Stimulated activated CD4-positive, alpha-beta T cell treated with anti-CD3 and anti-CD28 coated beads, TNF-alpha, amount 100 ng/mL, for 48 hours (primary cell): ENCODE measurements around the gene ZNF407.

Experiments
- DNase-seq, 3 donors: peaks; one replicate each; pipeline ENCODE4 v3.0.0-alpha.2; 2020; ENCODE audit warnings: low read depth in 3 of 3

The ZNF407 gene

DNA sequence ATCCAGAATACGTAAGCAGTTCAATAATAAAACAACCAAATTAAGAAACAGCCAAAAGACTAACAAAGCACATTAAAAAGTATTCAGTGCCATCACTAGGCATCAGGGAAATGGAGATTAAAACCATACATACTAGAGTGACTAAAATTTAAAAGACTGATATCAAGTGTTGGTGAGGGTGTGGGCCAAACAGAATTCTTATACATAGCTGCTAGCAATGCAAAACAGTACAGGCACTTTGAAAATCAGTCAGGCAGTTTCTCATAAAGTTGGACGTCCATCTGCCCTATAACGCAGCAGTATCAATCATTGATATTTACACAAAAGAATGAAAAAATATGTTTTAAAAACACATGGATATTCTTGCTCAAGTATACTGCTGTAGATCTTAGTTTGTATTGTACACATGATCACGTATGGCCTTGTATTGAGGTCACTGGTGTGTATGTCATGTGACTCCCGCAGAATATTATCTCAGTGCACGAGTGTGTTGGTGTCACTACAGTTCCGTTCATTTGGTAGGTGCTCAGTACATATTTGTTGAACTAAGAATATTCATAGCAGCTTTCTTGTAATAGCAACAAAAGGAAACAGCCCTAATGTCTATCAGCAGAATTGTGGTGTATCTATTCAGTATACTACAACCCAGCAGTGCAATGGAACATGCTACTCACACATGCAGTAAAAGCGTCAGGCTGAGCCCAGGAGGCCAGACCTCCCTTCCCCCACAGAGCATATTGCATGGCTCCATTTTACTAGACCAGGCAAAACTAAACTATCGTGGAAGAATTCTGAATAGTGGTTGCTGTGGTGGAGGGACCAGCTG, 28.6 kb downstream of the ZNF407 start:
- no peak for DNase-seq

DNA sequence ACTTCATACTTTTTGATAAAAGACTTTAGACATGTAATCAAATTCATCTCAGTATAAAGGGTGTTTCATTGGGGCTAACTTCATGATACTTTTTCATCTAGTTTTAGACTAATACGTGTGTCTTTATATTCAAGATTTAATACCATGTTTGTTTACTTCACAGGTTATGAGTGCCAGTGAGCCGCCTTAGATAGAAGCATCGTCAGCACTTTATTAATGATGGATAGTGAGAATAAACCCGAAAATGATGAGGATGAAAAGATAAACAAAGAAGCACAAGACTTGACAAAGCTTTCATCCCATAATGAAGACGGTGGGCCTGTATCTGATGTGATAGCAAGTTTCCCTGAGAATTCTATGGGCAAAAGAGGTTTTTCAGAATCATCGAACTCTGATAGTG, 33.1 kb downstream of the ZNF407 start:
- no peak for DNase-seq

DNA sequence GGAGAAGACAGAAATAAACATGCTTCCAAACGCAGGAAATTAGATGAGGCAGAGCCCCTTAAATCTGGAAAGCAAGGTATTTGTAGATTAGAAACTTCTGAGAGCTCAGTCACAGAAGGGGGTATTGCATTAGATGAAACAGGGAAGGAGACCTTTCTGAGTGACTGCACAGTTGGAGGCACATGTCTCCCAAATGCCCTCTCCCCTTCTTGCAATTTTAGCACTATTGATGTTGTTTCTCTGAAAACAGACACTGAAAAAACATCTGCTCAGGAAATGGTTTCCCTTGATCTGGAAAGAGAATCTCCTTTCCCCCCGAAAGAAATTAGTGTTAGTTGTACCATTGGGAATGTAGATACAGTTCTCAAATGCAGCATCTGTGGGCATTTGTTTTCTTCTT, 33.5 kb downstream of the ZNF407 start:
- no peak for DNase-seq

DNA sequence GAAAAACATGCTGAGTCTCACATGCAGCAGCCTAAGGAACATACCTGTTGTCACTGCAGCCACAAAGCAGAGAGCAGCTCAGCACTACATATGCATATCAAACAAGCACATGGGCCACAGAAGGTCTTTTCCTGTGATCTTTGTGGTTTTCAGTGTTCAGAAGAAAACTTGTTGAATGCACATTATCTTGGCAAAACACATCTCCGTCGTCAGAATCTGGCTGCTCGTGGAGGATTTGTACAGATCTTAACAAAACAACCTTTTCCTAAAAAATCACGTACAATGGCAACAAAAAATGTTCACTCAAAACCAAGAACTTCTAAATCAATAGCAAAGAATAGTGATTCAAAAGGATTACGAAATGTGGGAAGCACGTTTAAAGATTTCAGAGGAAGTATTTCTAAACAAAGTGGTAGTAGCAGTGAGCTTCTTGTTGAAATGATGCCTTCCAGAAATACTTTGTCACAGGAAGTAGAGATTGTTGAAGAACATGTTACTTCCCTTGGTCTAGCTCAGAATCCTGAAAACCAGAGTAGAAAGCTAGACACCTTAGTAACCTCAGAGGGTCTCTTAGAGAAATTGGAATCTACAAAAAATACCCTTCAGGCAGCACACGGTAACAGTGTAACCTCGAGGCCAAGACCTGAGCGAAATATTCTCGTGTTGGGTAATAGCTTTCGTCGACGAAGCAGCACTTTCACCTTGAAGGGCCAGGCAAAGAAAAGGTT, 34.1 kb downstream of the ZNF407 start:
- DNase-seq: no peak

DNA sequence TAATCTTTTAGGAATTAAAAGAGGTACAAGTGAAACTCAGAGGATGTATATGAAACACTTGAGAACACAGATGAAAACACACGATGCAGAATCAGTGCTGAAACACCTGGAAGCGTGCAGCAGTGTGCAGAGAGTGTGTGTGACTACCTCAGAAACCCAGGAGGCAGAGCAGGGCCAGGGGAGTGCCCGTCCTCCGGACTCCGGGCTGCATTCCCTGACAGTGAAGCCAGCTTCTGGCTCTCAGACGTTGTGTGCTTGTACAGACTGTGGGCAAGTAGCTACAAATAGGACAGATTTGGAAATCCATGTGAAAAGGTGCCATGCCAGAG, 34.6 kb downstream of the ZNF407 start:
- DNase-seq: no peak

DNA sequence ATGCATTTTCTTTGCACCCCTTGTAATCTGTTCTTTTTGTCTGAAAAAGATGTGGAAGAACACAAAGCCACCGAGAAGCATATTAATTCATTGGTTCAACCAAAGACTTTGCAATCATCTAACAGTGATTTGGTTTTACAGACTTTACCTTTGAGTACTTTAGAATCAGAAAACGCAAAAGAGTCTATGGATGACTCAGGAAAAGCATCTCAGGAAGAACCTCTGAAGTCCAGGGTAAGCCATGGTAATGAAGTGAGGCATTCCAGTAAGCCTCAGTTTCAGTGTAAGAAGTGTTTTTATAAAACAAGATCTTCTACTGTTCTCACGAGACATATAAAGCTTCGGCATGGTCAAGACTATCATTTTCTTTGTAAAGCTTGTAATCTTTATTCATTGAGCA, 35.2 kb downstream of the ZNF407 start:
- DNase-seq: no peak

DNA sequence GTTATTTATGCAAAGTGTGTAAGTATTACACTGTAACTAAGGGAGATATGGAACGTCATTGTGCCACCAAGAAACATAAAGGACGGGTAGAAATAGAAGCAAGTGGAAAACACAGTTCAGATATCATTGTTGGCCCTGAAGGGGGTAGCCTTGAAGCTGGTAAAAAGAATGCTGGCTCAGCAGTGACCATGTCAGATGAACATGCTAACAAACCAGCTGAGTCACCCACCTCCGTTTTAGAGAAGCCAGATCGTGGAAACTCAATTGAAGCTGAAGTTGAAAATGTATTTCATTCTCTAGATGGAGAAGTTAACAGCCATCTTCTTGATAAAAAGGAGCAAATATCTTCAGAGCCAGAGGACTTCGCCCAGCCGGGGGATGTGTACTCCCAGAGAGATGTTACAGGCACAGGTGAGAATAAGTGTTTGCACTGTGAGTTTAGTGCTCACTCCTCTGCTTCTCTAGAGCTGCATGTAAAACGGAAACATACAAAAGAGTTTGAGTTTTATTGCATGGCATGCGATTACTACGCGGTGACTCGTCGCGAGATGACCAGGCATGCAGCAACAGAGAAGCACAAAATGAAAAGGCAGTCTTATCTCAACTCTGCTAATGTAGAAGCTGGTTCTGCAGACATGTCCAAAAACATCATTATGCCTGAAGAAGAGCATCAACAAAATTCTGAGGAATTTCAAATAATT, 36.1 kb downstream of the ZNF407 start:
- DNase-seq: no peak

DNA sequence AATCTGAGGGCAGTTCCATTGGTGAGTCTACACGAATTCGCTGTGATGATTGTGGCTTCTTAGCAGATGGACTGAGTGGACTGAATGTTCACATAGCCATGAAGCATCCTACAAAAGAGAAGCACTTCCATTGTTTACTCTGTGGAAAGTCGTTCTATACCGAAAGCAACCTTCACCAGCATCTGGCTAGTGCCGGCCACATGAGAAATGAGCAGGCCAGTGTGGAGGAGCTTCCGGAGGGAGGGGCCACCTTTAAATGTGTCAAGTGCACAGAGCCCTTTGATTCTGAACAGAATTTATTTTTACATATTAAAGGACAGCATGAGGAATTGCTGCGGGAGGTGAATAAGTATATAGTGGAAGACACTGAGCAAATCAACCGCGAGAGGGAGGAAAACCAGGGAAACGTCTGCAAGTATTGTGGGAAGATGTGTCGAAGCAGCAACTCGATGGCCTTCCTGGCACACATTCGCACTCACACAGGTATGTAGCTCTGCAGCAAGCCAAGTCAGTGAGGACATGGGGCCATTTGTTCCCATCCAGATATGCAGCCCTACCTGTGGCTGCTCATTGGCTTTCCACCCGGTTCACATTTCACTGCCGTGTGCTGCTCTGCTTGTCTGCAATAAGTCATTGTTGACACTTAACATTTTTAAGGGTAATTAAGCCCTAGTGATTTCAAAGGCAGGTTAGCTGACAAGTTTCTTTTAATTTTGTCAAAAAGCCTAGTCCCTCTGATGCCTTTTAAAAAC, 37.7 kb downstream of the ZNF407 start:
- no peak for DNase-seq

DNA sequence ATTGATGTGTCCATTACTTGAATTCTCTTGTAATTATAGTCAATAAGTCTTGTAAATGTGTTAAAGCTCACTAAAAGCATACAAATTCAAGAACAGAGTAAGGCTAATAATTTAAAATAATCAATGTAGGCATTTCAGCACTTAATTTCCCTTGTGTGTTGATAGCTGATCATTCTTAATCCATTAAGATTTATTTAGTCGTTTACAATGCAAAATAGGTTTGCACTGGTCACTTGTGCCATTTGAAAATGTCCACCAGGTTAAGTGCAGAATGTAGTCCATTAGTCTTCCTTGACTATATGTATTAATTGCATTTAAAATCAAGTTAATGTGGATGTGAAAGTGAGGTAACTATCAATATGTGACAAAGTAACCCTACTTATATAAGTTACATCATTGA, 39.4 kb downstream of the ZNF407 start:
- DNase-seq: no peak

DNA sequence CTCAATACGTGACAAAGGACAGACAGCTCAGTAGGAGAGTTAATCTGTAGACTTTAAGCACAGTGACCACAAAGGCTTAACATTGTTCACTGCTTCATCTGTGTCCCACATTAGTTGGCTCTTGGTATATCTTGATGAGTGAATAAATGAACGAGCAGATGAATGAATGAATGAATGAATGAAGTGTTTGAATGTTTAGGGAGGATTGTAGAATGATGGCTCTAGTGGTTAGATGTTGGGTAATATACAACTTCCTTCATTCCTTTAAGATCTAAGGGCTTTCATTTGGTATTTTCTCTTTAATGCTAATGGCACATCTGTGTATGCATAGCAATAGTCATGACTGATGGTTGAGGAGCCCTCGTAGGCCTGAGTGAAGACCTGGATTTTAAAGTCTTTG, 40.5 kb downstream of the ZNF407 start:
- no peak for DNase-seq

DNA sequence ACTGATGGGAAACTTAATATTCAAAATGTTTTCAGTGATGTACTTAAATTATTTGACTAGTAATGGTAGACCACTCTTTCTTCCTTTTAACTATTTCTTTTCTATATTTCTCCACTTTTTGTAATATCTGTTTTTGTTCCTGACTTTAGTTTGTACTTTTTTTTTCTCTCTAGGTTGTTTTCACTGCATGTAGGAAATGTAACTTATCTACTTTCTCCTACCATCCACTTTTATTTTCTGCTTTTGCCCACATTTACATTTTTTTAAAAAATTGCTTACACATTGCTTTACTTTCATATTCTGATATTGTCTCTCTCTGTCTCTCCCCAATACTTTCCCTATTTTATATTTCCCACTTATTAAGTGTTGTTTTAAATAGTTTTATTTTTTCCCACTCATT, 47.0 kb downstream of the ZNF407 start:
- DNase-seq: no peak

DNA sequence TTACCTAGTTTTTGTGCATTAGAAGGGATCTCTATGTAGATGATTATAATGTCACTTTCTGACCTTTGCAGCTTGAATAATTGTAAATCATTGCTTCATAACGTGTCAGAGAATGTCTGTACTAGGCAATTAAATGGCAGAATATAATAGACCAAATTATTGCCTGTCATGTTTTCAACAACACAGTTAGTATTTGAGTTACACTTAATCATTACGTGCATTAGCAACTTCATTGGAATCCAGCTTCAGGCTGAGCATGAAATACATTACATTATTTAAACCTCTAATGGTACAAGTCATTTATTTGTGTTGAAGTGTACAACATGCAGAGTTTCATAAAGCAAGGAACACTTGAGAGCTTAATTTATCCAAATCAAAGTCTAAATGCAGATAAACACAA, 48.0 kb downstream of the ZNF407 start:
- no peak for DNase-seq

DNA sequence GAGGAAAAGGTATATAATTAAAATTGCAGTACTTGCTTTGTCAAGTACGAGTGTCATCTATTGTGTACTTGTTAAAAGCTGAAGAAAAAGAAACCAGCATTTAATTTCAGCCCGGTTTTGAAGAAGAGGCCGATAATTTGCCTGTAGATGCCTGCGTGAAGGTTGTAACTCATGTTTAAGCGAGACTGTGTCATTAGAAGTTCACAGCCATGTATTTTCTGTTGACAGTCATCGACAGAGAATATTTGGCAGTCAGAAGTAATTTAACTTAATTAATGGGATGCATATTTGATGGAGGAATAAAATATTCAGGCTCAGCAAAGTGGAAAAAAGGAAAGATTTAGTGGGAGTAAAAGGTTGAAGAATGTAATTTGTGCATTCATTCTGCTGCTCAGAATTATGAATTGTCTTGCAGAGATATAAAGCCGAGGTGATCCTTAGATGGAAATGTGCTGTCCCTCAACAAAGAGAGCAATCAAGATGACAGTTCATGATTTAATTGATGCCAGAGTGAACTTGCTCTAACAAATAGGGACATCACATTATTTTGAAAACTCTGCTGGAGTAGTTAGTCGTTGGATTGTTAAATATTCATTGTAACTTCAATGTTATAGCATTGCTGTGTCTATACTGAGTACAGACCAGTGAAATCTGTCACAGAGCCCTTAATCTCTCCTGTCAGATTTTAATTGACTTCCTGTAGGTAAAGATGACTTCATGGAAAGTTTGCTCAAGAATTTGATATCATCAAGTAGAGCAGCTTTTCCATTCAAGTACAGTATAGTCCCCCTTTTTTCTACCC, 53.9 kb downstream of the ZNF407 start:
- DNase-seq: no peak

DNA sequence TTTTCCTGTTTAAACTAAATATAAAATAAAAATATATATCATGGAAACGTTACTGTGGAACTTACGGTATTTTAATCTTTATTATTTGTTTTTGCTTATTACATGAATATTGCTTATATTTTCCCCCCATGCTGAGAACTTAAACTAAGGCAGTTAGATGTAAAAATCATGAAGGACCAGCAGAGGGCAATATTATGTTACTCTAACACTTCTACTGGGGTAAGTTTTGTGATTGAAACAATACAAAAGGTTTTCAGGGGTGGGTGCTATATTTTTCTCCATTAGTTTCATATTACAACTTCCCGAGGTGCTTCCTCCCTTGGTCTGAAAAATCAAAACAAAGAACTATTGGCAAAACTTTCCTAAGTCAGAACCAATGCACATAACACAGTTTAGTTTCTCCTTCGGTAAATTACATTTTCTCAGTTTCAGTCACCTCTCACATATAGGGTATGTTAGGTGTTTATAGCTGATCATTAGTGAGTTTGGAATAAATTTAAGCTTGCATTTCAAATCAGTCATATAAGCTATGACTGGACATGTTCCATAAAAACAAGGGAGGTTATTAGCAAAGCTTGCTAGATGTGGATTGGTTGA, 54.8 kb downstream of the ZNF407 start:
- no peak for DNase-seq

DNA sequence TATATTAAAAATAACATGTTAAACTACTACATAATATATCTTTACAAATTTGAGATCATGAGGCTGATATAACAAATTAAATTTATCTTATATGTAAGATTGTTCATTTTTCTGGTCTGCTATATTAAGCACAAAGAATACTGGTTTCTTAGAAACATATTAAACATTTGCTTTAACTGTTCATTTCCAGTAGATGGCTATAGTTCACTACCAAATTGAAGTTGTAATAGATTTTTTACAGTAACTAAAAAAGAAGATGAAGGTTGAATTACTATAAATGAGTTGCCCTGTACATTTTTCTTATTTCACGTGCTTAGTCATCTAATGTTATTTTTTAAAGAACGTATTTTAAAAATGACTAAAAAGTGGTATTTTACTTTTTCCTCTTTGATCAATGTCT, 57.0 kb downstream of the ZNF407 start:
- no peak for DNase-seq

DNA sequence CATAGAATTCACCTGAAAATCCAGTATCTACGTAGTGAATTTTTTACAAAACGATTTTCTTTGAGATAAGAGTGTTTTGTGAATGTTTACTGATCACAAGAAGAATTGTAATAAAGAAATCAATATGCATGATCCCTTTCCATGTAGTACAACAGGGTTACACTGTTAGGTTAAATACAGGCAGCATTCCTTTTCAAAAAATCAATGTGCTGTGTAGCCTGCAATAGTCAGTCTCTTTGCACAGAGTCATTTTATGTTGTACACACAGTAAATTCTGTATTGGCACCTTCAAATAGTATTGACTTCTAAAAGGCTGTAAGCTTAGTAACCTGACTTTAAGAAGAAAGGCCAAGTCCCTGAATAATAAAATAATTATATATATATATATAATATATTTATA, 63.3 kb downstream of the ZNF407 start:
- DNase-seq: no peak

DNA sequence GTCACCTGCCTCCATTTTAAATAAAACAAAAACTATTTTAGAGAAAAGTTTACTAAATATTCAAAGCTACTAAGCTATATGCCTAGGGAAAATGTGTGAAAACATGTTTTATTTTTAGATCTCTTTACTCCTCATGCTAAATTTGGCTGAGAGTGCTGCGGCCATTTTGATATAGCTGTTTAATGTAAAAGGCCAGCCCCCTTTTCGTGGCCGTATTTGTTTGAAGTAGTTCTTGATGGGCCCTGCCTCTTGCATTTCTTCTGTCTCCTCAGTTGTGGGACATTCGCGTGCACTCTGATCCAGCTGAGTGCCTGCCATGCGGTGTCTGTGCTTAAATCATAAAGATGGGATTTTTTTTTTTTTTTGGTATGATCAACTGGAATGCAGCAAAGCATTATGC, 64.0 kb downstream of the ZNF407 start:
- no peak for DNase-seq

DNA sequence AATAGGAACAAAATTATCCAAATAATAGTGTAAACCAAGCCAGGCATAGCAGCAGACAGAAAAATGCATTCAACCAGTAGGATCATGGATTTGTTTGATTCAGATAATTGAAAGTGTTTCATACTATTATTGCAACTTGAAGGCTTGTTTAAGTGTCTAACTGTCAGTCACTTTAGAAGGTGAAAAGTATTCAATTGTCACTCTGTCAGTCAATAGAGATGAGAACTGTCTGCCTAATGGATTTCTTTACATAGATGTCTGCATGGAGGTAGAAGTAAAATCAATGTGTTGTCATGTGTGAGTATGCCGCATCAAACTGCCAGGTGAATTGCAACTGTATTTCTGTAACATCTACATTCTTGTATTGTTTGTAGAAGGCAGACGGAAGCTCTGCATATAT, 65.0 kb downstream of the ZNF407 start:
- DNase-seq: no peak

DNA sequence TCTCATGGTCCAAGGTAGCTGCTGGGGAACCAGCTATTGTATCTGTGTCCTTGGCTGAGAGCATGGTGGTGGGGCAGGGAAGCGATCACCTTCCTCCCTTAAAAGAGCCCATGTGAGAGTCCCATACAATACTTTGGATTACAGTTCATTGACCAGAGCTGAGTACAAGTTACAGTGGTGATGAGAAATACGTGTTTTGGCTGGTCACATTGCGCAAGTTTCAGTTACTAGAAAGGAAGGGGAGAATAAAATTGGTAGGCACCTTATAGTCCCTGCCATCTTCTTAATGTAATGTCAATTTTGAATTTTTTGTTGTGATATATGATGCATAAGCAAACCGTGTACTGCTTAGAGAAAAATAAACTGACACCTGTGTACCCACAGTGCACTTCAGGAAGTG, 67.7 kb downstream of the ZNF407 start:
- DNase-seq: no peak

DNA sequence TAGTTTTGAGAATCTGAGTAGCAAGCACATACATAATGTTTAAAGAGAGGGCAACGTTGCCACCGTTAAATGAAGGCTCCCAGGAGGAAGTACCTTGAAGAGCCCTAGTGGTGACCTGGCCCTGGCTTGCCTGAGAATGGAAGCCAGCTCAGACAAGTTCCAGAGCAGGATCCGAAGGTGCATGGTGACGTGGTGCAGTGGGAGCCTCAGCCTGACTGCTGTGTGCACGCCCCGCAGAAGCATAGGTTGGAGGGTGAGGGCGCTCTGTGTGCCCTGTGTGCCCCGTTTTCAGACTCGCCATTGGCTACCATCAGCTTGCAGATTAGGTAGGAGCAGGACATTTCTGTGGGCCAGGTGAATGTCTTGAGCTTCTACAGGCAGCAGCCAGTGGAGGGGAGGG, 68.2 kb downstream of the ZNF407 start:
- no peak for DNase-seq
